ENCODE measurements around the gene PARD3. TPM values are rescaled to one million over a fixed set of nuclear protein-coding genes. Genes with fewer than 3 reads are reported as not detected.
A peak's percentile ranks its signal among the peaks of the same experiment; 100 is the strongest.

Gene PARD3
- total RNA-seq, 2 experiments from 2014 or later, result 2.2 to 2.8 TPM

GRCh38 chr10:34127676-34128075, 687.4 kb downstream of the PARD3 start:
- no peak overlapping the region for H3K4me3 Mint-ChIP-seq
- POLR2A ChIA-PET, result no interaction called here
- intact Hi-C loops (cut with DNase I, micrococcal nuclease), result loop anchor here in 1 of 2 experiments (10.0 kb wide), 1 partner anchor 793 kb away; the partner anchor contains the start of gene NRP1
- H3K36me3 Mint-ChIP-seq (ENCODE audit: low read depth), result no peaks in the 10 kb centered on the region
- ATAC-seq (no peak), DNase-seq (no peak)
- H3K27ac Mint-ChIP-seq, result no peak overlapping the region
- peaks cover 9% of the 10 kb centered on the region for H3K27me3 Mint-ChIP-seq
- CTCF ChIA-PET, result no interaction called here
- peaks cover 2% of the 10 kb centered on the region for H3K9me3 Mint-ChIP-seq (ENCODE audit: low read depth)
- peaks cover 6% of the 10 kb centered on the region for H3K4me1 Mint-ChIP-seq

- CTCF ChIA-PET, result interaction anchor here (0.5 kb wide), 1 partner anchor 160 kb away, joined by 3 read pairs; no protein-coding TSS in a partner anchor
- no peak for ATAC-seq
Observed at GRCh38 chr10:34126371-34127151, 688.5 kb downstream of the PARD3 start.

GRCh38 chr10:34125702-34126101, 689.4 kb downstream of the PARD3 start:
- peaks cover 2% of the 10 kb centered on the region for H3K9me3 Mint-ChIP-seq (ENCODE audit: low read depth)
- ATAC-seq, result no peak
- DNase-seq, result no peak
- ChIA-PET POLR2A (no interaction called here), CTCF (no interaction called here)
- H3K36me3 Mint-ChIP-seq (ENCODE audit: low read depth), result no peaks in the 10 kb centered on the region
- intact Hi-C loops (cut with DNase I, micrococcal nuclease), result loop anchor here in 1 of 2 experiments (10.0 kb wide), 1 partner anchor 791 kb away; the partner anchor contains the start of gene NRP1
- no peak overlapping the region for H3K4me3 Mint-ChIP-seq
- H3K27ac Mint-ChIP-seq, result no peak overlapping the region
- peaks cover 23% of the 10 kb centered on the region for H3K4me1 Mint-ChIP-seq
- H3K27me3 Mint-ChIP-seq, result peaks cover 6% of the 10 kb centered on the region

More at GRCh38 chr10:34126371-34127151, 688.5 kb downstream of the PARD3 start:
- POLR2A ChIA-PET, result interaction anchor here (0.6 kb wide), 1 partner anchor 338 kb away, joined by 4 read pairs; no protein-coding TSS in a partner anchor
- H3K9me3 Mint-ChIP-seq (ENCODE audit: low read depth), result peaks cover 2% of the 10 kb centered on the region
- intact Hi-C loops (cut with DNase I, micrococcal nuclease), result loop anchor here in 1 of 2 experiments (10.0 kb wide), 1 partner anchor 792 kb away; the partner anchor contains the start of gene NRP1
- no peaks in the 10 kb centered on the region for H3K36me3 Mint-ChIP-seq (ENCODE audit: low read depth)
- H3K27me3 Mint-ChIP-seq, result peaks cover 9% of the 10 kb centered on the region
- H3K4me3 Mint-ChIP-seq, result no peak overlapping the region
- H3K4me1 Mint-ChIP-seq, result peaks cover 17% of the 10 kb centered on the region
- DNase-seq, result no peak
- no peak overlapping the region for H3K27ac Mint-ChIP-seq

DNA sequence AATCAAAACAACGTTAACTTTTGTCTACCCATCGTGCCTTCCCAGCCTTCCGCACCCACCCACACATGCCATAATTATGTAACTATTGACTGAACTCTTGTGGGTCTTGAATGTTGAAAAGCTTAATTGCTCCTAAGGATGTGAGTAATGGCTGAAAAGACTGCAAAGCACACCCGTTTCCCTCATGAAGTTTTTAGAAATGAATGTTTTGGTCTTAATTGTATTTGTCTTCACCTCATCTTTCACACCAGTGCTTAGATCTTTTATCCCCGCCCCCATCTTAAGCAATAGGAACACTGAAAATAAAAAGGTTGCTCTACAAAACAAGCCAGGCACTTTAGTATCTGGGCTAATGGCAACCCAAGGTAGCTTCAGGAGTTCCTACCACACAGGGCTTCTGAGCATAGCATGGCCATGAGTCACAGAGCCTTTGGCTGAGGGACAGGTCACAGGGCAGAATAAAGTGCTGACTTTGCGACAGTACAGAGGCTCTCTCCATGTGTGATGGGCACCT, 690.5 kb downstream of the PARD3 start:
- intact Hi-C loops (cut with DNase I, micrococcal nuclease), result loop anchor here (5.0 to 10.0 kb wide), 3 partner anchors 158 to 872 kb away; partner anchors contain the start of gene NRP1 (in 1 of the 2)
- POLR2A ChIA-PET, result no interaction called here
- no peaks in the 10 kb centered on the region for H3K27me3 Mint-ChIP-seq
- H3K4me1 Mint-ChIP-seq, result peaks cover 23% of the 10 kb centered on the region
- no peaks in the 10 kb centered on the region for H3K9me3 Mint-ChIP-seq (ENCODE audit: low read depth)
- no peak overlapping the region for H3K27ac Mint-ChIP-seq
- ATAC-seq (peak; percentile 25), DNase-seq (no peak)
- no peaks in the 10 kb centered on the region for H3K36me3 Mint-ChIP-seq (ENCODE audit: low read depth)
- no peak overlapping the region for H3K4me3 Mint-ChIP-seq
- CTCF ChIA-PET, result no interaction called here

DNA sequence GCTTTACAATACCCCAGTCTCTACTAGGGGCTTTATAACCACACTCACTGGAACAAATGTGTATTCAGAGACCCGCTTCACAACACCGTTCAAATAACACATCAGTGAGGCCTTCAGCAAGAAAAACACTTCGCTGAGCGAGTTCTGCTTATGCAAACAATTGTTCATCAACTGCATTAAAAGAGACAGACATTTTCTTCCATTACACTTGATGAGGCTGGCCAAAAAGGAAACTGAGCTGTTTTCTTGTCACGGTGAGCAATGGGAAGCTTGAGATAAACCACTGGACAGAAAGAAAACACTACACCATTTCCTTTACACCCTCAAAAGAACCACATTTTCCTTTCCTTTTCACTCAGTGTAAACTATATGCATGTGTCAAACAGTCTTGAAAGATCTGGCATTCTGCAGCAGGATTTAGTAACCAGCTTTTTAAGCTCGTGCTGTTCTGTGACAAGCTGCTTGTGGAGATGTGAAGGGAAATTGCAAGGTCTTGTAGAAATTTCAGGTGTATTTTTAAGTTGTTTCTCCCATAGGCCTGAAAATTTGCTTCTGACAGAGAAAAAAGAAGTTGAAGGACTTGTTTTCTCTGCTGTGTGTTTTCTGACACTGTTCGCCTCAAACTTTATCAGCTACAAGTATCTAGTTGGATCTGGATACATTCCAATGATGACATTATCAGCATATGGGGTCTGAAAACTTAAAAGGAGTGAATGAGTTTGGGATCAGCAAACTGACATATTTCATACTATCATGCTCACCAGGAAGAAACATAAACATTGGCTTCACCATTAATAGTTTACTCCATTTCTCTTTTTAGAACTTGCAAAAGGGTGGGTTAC, 693.1 kb downstream of the PARD3 start:
- Mint-ChIP-seq H3K27me3 (no peaks in the 10 kb centered on the region), H3K27ac (no peak overlapping the region), H3K4me3 (no peak overlapping the region), H3K4me1 (peaks cover 23% of the 10 kb centered on the region), H3K9me3 (ENCODE audit: low read depth) (no peaks in the 10 kb centered on the region), H3K36me3 (ENCODE audit: low read depth) (no peaks in the 10 kb centered on the region)
- CTCF ChIA-PET, result no interaction called here
- ATAC-seq, result peak; percentile 93
- intact Hi-C loops (cut with DNase I, micrococcal nuclease), result loop anchor here (2.0 to 10.0 kb wide), 4 partner anchors 160 to 870 kb away; partner anchors contain the start of gene NRP1 (in 1 of the 2)
- POLR2A ChIA-PET, result no interaction called here
- peak; percentile 31 for DNase-seq

- ChIA-PET CTCF (no interaction called here), POLR2A (no interaction called here)
- intact Hi-C loops (cut with DNase I, micrococcal nuclease), result loop anchor here (5.0 to 10.0 kb wide), 3 partner anchors 161 to 869 kb away; partner anchors contain the start of gene NRP1 (in 1 of the 2)
- Mint-ChIP-seq H3K27ac (peak overlapping the region; percentile 19), H3K9me3 (ENCODE audit: low read depth) (no peaks in the 10 kb centered on the region), H3K4me1 (peaks cover 23% of the 10 kb centered on the region), H3K36me3 (ENCODE audit: low read depth) (no peaks in the 10 kb centered on the region), H3K4me3 (no peak overlapping the region), H3K27me3 (no peaks in the 10 kb centered on the region)
- ATAC-seq, result no peak
- DNase-seq, result no peak
Observed at GRCh38 chr10:34121125-34121753, 693.9 kb downstream of the PARD3 start.

- Mint-ChIP-seq H3K9me3 (ENCODE audit: low read depth) (no peaks in the 10 kb centered on the region), H3K4me3 (no peak overlapping the region), H3K4me1 (peaks cover 20% of the 10 kb centered on the region), H3K36me3 (ENCODE audit: low read depth) (no peaks in the 10 kb centered on the region), H3K27ac (no peak overlapping the region), H3K27me3 (no peaks in the 10 kb centered on the region)
- ChIA-PET CTCF (no interaction called here), POLR2A (no interaction called here)
- ATAC-seq (no peak), DNase-seq (peak; percentile 13)
- intact Hi-C loops (cut with DNase I, micrococcal nuclease), result no loop called here
Observed at GRCh38 chr10:34119456-34119855, 695.6 kb downstream of the PARD3 start.

DNA sequence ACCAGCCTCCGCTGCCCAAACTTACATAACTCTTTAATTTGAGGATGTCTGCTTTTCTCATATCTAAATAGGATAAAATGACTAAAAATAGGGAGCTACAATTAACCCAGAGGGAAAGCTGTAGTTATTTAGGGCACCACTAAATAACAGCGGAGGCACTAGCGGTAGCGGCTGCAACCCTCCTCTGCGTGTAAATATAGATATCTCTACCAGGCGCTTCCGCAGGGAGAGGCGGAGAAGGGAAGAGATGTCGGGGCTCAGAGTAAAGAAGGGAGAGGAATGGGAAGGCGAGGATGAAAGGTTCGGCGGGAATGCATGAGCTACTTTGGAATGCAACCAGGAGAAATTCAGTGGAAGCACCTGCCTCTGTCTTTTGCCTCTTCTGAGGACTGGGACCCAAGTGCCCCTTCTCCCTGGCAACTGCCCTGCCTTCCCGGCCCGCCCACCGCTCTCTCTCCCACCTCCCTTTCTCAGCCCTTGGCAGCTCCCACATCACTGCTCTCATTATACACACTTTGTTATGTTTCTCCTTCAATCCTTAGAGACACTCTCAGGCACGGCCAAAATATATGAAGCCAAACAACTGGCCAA, 698.3 kb downstream of the PARD3 start:
- H3K4me1 Mint-ChIP-seq, result peaks cover 7% of the 10 kb centered on the region
- no peak overlapping the region for H3K27ac Mint-ChIP-seq
- H3K27me3 Mint-ChIP-seq, result no peaks in the 10 kb centered on the region
- H3K4me3 Mint-ChIP-seq, result no peak overlapping the region
- intact Hi-C loops (cut with DNase I, micrococcal nuclease), result no loop called here
- DNase-seq, result no peak
- no peaks in the 10 kb centered on the region for H3K36me3 Mint-ChIP-seq (ENCODE audit: low read depth)
- ATAC-seq, result no peak
- POLR2A ChIA-PET, result no interaction called here
- CTCF ChIA-PET, result no interaction called here
- H3K9me3 Mint-ChIP-seq (ENCODE audit: low read depth), result no peaks in the 10 kb centered on the region

- ChIA-PET CTCF (no interaction called here), POLR2A (no interaction called here)
- H3K4me1 Mint-ChIP-seq, result peaks cover 2% of the 10 kb centered on the region
- H3K27ac Mint-ChIP-seq, result no peak overlapping the region
- DNase-seq (no peak), ATAC-seq (no peak)
- intact Hi-C loops (cut with DNase I, micrococcal nuclease), result no loop called here
- H3K36me3 Mint-ChIP-seq (ENCODE audit: low read depth), result no peaks in the 10 kb centered on the region
- H3K9me3 Mint-ChIP-seq (ENCODE audit: low read depth), result no peaks in the 10 kb centered on the region
- no peaks in the 10 kb centered on the region for H3K27me3 Mint-ChIP-seq
- H3K4me3 Mint-ChIP-seq, result no peak overlapping the region
Observed at GRCh38 chr10:34116220-34116641, 698.9 kb downstream of the PARD3 start.

GRCh38 chr10:34114914-34115313, 700.2 kb downstream of the PARD3 start:
- CTCF ChIA-PET, result no interaction called here
- no peak overlapping the region for H3K27ac Mint-ChIP-seq
- intact Hi-C loops (cut with DNase I, micrococcal nuclease), result no loop called here
- H3K4me1 Mint-ChIP-seq, result no peaks in the 10 kb centered on the region
- no peaks in the 10 kb centered on the region for H3K27me3 Mint-ChIP-seq
- no peak for ATAC-seq
- POLR2A ChIA-PET, result no interaction called here
- H3K36me3 Mint-ChIP-seq (ENCODE audit: low read depth), result no peaks in the 10 kb centered on the region
- no peak for DNase-seq
- no peaks in the 10 kb centered on the region for H3K9me3 Mint-ChIP-seq (ENCODE audit: low read depth)
- H3K4me3 Mint-ChIP-seq, result no peak overlapping the region

All from activated CD4-positive, alpha-beta T cell treated with anti-CD3 and anti-CD28 coated beads for 36 hours (primary cell).